Hematopoietic multipotent progenitor cell treated with erythropoietin and hydrocortisone succinate and interleukin-3 and kit ligand, for 8 days (in vitro differentiated cells): ENCODE data around the gene RGS7BP.

Experiments
- DNase-seq: peaks from one replicate; pipeline ENCODE4 v3.0.0-alpha.2; 2015

RGS7BP gene

GRCh38 chr5:64566310-64566916, 60.6 kb downstream of the RGS7BP start:
- no peak for DNase-seq

- no peak for DNase-seq
Observed at GRCh38 chr5:64569858-64570257, 64.0 kb downstream of the RGS7BP start.

GRCh38 chr5:64570395-64570996, 64.7 kb downstream of the RGS7BP start:
- no peak for DNase-seq

DNA sequence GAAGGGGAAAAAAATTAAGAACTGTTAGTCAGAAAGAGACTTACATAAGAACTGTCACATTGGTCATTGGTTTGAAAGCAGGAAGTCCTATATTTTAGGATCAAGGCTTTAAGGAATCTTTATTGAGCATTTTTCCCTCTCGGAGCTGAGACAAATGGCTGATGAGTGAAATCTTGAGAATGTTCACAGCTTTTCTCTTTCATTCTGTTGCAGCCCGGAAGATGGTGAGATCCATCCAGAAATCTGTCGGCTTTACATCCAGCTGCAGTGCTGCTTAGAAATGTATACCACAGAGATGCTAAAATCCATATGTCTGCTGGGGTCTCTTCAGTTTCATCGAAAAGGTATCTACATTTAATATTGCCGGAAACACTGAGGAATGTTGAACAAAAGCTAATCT, 69.7 kb downstream of the RGS7BP start:
- no peak for DNase-seq

- DNase-seq, result no peak
Observed at GRCh38 chr5:64576250-64576649, 70.4 kb downstream of the RGS7BP start.

DNA sequence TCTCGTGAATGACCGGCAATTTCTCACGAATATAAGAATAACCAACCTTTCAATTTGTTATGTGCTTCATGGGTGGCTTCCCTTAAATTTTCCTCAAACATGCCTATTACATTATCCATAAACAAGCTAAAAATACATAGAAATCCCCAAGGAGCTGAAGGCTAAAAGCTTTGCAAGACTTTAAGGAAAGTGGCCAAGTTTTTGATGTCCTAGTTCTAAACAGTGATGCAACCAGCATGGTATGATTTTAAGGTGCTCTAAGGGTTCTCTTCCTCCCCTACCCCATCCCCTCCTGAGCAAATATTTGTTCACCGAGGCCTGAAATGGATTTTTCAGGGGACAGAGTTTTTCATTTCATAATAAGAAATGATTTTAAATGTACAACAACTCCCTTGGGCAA, 79.8 kb downstream of the RGS7BP start:
- no peak for DNase-seq

GRCh38 chr5:64587370-64587769, 81.6 kb downstream of the RGS7BP start:
- DNase-seq, result no peak

GRCh38 chr5:64592730-64593341, 87.0 kb downstream of the RGS7BP start:
- no peak for DNase-seq

- no peak for DNase-seq
Observed at GRCh38 chr5:64594025-64594424, 88.2 kb downstream of the RGS7BP start.

GRCh38 chr5:64594601-64595000, 88.8 kb downstream of the RGS7BP start:
- DNase-seq, result no peak

- DNase-seq, result peak; percentile 3
Observed at GRCh38 chr5:64595031-64595855, 89.4 kb downstream of the RGS7BP start.

- no peak for DNase-seq
Observed at GRCh38 chr5:64599226-64599625, 93.4 kb downstream of the RGS7BP start.

- DNase-seq, result no peak
Observed at GRCh38 chr5:64603676-64604075, 97.9 kb downstream of the RGS7BP start.

DNA sequence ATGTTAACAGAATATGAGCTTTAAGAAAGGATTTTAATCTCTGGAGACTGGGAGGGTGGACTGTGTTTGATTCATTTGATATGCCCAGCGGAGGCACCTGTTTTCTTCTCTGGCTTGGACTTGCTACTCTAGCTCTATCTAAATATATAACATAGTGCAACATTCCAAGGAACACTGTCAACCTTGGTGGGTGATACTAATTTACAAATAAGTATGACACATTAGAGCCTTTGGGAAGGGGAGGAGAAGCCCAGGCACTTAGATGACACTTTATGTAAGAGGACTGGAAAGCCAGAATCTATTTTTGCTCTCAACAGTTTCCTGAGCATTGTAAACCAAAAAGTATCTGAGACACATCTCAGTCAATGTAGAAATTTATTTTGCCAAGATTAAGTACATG, 101.1 kb downstream of the RGS7BP start:
- DNase-seq, result no peak

DNA sequence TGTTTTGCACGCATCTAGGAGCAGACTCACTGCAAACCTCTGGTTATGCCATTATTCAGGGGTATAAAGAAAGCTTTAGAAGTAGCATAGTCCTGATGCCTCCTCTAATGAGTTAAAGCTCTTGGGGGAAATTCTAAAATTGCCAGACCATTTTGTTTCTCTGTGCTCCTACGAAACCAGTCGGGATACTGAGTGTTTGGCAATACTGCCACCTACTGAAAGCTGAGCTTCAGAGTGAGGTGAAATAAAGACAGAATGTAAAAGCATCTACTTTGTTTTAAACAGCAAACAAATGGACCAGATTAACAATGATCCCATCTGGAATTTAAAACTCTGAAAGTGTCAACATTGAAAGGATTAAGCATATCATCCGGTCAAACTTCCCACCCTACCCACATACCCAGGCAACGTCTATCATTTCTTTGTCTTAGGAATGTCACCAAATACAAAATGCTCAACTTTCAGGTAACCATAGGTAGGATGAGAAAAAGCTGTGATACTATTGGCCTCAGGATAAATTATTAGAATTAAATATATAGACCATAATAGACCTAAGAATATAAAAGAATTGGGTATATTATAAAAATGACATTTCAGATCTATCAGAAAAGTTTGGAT, 106.6 kb downstream of the RGS7BP start:
- DNase-seq, result peak; percentile 52

- no peak for DNase-seq
Observed at GRCh38 chr5:64615895-64616294, 110.1 kb downstream of the RGS7BP start.

DNA sequence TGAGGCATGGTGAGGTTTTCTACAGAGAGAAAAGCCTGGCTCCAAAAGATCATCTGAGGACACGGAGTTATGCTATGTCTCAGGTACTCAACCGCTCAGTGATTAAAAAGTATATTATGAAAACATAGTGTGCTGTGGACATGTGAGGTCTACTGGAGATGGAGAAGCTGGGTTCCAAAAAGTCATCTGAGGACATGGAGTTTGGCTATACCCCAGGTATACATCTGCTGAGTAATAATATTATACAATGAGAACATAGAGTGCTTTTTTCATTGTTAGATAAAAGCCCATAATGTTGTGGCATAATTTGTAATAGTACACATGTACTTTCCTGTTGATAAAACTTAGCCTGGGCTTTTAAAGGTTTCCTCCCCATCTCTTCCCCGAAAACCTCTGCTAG, 113.8 kb downstream of the RGS7BP start:
- no peak for DNase-seq

GRCh38 chr5:64622991-64623390, 117.2 kb downstream of the RGS7BP start:
- DNase-seq, result no peak

- no peak for DNase-seq
Observed at GRCh38 chr5:64625678-64626077, 119.9 kb downstream of the RGS7BP start.

- no peak for DNase-seq
Observed at GRCh38 chr5:64628901-64629300, 123.1 kb downstream of the RGS7BP start.

DNA sequence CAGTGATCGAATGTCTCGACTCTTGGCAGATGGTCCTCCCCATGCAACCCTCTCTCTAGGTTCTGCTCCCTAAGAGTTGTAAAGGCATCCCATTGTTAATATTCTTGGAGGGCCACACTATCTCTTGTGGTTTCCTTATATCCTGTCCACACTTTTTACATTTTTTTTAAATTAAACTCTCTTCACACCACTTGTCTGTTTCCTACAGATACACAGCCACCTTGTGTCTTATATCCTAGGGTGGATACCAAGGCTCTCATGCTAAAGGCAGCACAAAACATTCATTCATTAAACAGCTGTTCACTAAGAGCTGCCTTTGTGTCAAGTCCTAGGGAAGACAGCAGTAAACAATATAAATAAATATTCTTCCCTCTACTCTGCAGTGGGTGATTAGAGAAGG, 124.0 kb downstream of the RGS7BP start:
- DNase-seq, result peak; percentile 4

DNA sequence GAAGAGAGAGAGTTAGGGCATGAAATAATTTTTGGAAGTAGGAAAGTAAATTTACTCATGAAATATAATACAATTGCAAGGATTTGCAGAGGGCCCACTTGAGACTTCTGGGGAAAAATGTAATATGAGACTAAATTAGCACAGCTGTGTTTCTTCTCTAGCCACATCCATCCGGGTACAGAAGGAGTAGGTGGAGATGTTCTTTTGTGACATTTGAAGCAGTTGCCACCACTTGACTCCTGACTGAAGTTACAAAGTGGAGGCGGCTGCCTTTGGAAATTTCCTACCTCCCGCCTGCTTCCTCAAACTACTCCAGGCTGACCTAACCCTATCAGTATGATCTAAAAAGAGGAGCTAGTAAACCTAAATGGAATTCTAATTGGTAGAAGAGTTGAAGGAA, 126.4 kb downstream of the RGS7BP start:
- DNase-seq, result no peak

DNA sequence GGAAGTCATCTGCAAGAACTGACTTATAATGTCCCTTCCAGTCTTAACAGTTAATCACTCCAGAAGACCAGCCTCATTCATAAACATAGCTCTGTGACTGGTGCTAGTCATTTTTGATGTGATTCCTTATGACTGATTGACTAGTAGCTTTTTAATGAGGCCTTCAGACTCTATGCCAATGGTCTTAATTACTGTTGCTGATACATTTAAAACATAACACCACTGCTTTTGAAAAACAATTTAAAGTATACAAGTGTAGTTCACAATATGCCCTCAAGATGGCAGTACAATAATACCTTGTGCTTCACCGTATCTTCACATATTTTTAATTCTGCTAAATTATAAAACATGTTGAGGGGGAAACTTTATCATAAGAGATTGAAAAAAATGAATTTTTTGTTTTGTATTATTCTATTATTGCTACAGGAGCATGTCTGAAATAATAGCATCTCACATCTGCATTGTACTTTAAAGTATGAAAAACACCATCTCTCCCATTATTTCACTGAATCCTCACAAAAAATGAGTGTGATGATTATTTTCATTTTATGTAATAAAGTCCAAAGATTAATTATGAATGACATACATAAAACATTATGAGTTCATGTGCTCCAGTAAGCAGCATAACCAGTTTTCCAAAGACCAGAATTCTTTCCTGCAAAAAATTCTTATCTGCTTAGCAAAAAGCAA, 129.3 kb downstream of the RGS7BP start:
- peak; percentile 55 for DNase-seq
